ENCODE measurements around the gene FOXL2.

Gene FOXL2

GRCh38 chr3:138960417-138960852 lies 13.5 kb upstream of the FOXL2 start:
- no peak for DNase-seq (ENCODE audit: low read depth)
- H3K4me3 ChIP-seq (ENCODE audit: low read depth, low read length) = no peak overlapping the region
- TF ChIP-seq CTCF (IDR thresholded peaks at IDR 0.05; ENCODE audit: insufficient read depth, low read depth, low read length, missing control alignments) = no peak

GRCh38 chr3:138950701-138951100 lies 3.8 kb upstream of the FOXL2 start:
- H3K4me3 ChIP-seq (ENCODE audit: low read depth, low read length) = no peak overlapping the region
- TF ChIP-seq CTCF (IDR thresholded peaks at IDR 0.05; ENCODE audit: insufficient read depth, low read depth, low read length, missing control alignments) = no peak
- no peak for DNase-seq (ENCODE audit: low read depth)

GRCh38 chr3:138950006-138950644 lies 3.2 kb upstream of the FOXL2 start:
- no peak for TF ChIP-seq CTCF (IDR thresholded peaks at IDR 0.05; ENCODE audit: insufficient read depth, low read depth, low read length, missing control alignments)
- no peak overlapping the region for H3K4me3 ChIP-seq (ENCODE audit: low read depth, low read length)
- no peak for DNase-seq (ENCODE audit: low read depth)

GRCh38 chr3:138949445-138950005 lies 2.6 kb upstream of the FOXL2 start:
- DNase-seq (ENCODE audit: low read depth) = no peak
- H3K4me3 ChIP-seq (ENCODE audit: low read depth, low read length) = no peak overlapping the region
- no peak for TF ChIP-seq CTCF (IDR thresholded peaks at IDR 0.05; ENCODE audit: insufficient read depth, low read depth, low read length, missing control alignments)

- DNase-seq (ENCODE audit: low read depth) = no peak
- H3K4me3 ChIP-seq (ENCODE audit: low read depth, low read length) = no peak overlapping the region
Observed at GRCh38 chr3:138949002-138949418, 2.1 kb upstream of the FOXL2 start.

GRCh38 chr3:138948371-138949001 lies 1.5 kb upstream of the FOXL2 start:
- DNase-seq (ENCODE audit: low read depth) = no peak
- H3K4me3 ChIP-seq (ENCODE audit: low read depth, low read length) = no peak overlapping the region
- no peak for TF ChIP-seq CTCF (IDR thresholded peaks at IDR 0.05; ENCODE audit: insufficient read depth, low read depth, low read length, missing control alignments)

More at GRCh38 chr3:138949002-138949418, 2.1 kb upstream of the FOXL2 start:
- no peak for TF ChIP-seq CTCF (IDR thresholded peaks at IDR 0.05; ENCODE audit: insufficient read depth, low read depth, low read length, missing control alignments)

Measured in GM12865 (cell line).